ENCODE measurements around the gene OR1D5. TPM values are rescaled to one million over a fixed set of nuclear protein-coding genes. Genes with fewer than 3 reads are reported as not detected.

Gene OR1D5
- total RNA-seq, 2 experiments from 2014 or later = not detected

DNA sequence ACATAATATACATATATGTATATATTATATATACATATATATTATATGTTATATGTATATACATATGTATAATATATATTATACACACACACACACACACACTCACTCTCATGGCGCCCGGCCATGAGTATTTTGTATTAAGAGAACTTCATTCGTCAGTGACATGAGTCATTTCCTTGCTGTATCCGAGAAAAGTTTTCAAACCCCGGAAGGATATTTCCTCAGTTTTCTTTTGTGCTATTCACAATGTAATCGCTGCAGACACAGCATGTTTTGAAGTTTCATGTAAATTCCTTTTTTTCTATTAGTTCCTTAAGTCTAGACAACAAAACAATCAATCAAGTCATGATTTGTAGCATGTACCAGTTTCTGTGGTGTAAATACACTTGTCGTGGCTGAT is 33.3 kb downstream of the OR1D5 start:
- intact Hi-C loops (cut with DNase I, micrococcal nuclease) = no loop called here
- Mint-ChIP-seq H3K36me3 (ENCODE audit: low read depth) (peaks cover 4% of the 10 kb centered on the region), H3K4me3 (no peak overlapping the region), H3K27me3 (no peaks in the 10 kb centered on the region), H3K9me3 (ENCODE audit: low read depth) (no peaks in the 10 kb centered on the region), H3K27ac (no peak overlapping the region), H3K4me1 (no peaks in the 10 kb centered on the region)
- ChIA-PET CTCF (no interaction called here), POLR2A (no interaction called here)
- ATAC-seq (no peak), DNase-seq (no peak)

DNA sequence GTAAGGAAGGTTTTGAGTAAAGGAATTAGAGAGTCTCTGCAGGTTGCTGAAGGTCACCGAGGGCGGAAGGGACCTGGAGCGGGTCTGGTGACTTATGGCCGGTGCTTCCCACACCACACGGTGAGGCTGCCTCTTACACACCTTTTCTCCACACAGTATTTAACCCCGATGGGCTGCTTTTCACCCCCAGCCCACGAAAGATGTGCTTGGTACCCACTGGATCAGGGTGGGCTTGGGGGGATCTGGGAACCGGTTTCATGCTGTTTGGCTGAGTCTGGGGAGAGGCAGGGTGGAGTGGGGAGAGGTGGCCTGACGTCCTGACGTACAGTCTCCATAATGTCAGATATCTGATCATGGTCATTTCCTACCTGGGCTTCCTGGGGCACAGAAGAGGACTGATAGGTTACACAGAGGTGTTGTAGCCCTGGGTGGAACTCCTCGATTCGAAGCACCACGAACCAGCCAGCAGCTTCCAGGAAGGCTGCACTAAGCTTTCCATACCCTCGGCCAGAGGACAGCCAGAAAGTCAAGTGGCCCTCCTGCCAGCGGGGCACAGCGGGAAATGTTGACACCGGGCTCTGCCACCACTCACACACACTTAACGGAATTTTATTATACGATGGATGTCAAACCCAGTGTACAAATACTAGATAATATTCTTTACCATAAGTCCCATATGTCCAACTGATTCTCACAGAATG is 34.0 kb downstream of the OR1D5 start:
- DNase-seq (no peak), ATAC-seq (no peak)
- Mint-ChIP-seq H3K27me3 (no peaks in the 10 kb centered on the region), H3K9me3 (ENCODE audit: low read depth) (no peaks in the 10 kb centered on the region), H3K4me1 (no peaks in the 10 kb centered on the region), H3K4me3 (no peak overlapping the region), H3K36me3 (ENCODE audit: low read depth) (peaks cover 4% of the 10 kb centered on the region), H3K27ac (no peak overlapping the region)
- intact Hi-C loops (cut with DNase I, micrococcal nuclease) = no loop called here
- CTCF ChIA-PET = no interaction called here
- POLR2A ChIA-PET = no interaction called here

DNA sequence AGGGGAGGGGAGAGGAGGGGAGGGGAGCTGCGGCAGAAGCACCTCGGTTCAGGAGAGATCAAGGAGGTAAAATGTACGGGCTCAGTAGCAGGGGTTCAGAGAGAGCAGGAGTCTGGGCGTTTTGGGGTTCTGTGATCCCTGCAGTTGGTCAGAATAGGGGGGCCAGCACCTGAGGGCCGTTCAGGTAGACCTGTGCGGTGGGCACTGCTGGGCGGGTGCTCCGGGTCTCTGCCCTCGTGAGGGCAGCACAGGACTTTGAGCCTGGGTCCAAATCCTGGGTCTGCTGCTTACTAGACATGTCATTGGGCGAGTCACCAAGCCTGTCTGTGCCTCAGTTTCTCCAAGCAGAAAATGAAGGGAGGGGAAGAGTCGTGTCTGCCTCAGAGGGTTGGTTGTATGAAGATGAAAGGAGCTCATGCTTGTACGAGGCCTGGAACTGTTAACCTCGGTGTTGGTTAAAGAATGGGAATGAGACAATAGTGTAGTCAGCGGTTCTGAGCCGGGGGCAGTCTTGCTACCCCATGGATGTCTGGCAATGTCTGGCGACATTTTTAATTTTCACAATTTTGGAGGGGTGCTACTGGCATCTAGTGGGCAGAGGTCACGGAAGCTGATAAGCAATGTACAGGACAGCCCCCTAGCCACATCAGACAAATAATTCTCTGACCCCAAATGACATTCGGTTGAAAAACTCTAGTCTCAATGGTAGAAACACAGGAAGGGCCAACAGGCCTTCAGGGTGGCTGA is 35.4 kb downstream of the OR1D5 start:
- DNase-seq = no peak
- intact Hi-C loops (cut with DNase I, micrococcal nuclease) = no loop called here
- CTCF ChIA-PET = no interaction called here
- Mint-ChIP-seq H3K36me3 (ENCODE audit: low read depth) (peaks cover 14% of the 10 kb centered on the region), H3K4me1 (no peaks in the 10 kb centered on the region), H3K27ac (no peak overlapping the region), H3K9me3 (ENCODE audit: low read depth) (peaks cover 7% of the 10 kb centered on the region), H3K4me3 (no peak overlapping the region), H3K27me3 (no peaks in the 10 kb centered on the region)
- POLR2A ChIA-PET = no interaction called here
- no peak for ATAC-seq

DNA sequence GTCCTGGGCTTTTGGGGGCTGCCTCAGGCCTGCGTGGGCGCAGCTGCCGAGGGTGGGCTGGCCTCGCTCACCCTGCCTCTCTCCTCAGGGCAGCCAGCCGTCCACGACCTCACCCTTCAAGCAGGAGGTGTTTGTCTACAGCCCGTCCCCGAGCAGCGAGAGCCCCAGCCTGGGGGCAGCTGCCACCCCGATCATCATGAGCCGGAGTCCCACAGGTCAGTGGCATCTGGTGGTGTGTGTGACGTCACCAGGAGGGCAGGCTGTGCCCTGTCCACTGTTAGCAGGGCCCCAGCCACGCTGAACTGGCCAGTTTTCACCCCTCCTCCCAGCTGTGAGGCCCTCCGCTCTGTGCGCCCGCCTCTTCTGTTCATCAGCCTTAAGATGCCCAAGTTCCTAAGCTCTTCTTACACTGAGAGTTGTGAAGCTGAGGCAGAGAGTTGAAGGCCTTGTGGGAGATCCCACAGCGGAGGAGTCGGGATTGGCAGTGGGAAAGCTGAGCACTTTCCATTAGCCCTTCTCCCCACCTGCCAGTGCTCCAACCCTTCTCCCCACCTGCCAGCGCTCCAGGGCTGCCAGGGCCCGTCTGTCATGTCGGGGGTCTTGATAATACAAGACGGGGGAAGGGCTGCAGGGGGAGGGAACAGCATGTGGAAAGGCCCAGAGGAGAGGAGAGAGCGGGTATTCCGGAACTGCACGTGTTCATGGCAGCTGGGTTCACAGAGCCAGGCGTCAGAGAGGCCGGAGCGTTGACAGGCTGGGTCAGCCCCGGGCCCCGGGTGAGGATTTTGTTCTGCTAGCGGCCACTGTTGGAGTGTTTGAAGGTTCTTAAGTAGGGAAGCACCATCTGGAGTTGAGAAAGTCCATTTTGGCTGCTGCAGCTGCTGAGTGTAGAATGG is 36.3 kb downstream of the OR1D5 start:
- intact Hi-C loops (cut with DNase I, micrococcal nuclease) = no loop called here
- Mint-ChIP-seq H3K9me3 (ENCODE audit: low read depth) (peaks cover 13% of the 10 kb centered on the region), H3K27me3 (no peaks in the 10 kb centered on the region), H3K27ac (no peak overlapping the region), H3K4me1 (no peaks in the 10 kb centered on the region), H3K36me3 (ENCODE audit: low read depth) (peaks cover 22% of the 10 kb centered on the region), H3K4me3 (no peak overlapping the region)
- DNase-seq = no peak
- CTCF ChIA-PET = no interaction called here
- POLR2A ChIA-PET = no interaction called here
- ATAC-seq = no peak

DNA sequence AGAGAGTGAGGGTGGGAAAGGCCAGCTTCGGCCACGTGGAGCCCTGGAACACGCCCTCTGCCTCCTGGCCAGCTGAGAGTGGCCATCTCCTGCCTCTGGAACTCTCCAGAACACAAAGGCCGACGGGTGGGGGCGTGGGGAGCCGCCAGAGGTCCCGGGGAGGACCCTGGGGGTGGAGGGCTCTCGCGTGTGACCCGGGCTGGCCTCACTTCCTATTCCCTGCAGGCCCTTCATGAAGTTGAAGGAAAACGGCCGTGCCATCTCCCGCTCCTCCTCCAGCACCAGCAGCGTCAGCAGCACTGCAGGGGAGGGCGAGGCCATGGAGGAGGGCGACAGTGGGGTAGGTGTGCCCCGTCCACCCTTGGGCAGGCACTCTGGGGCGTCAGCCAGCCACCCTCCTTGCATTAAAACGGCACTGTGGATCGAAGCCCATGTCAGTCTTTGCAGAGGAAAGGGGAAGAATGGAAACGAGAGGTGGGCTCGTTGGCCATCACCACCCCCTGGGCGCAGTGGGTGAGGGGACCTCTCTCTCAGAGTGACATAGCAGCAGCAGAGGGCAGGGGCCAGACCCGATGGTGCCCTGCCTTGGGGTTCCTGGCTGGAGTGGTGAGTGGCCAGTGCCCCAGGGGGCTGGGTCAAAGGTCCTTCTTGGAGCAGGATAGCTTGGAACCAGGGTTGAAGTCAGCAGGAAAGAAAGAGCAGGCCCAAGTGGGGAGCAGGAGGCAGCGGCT is 37.1 kb downstream of the OR1D5 start:
- Mint-ChIP-seq H3K27me3 (no peaks in the 10 kb centered on the region), H3K9me3 (ENCODE audit: low read depth) (peaks cover 13% of the 10 kb centered on the region), H3K36me3 (ENCODE audit: low read depth) (peaks cover 30% of the 10 kb centered on the region), H3K4me1 (no peaks in the 10 kb centered on the region), H3K4me3 (no peak overlapping the region), H3K27ac (no peak overlapping the region)
- intact Hi-C loops (cut with DNase I, micrococcal nuclease) = no loop called here
- CTCF ChIA-PET = no interaction called here
- POLR2A ChIA-PET = no interaction called here
- DNase-seq (no peak), ATAC-seq (no peak)

DNA sequence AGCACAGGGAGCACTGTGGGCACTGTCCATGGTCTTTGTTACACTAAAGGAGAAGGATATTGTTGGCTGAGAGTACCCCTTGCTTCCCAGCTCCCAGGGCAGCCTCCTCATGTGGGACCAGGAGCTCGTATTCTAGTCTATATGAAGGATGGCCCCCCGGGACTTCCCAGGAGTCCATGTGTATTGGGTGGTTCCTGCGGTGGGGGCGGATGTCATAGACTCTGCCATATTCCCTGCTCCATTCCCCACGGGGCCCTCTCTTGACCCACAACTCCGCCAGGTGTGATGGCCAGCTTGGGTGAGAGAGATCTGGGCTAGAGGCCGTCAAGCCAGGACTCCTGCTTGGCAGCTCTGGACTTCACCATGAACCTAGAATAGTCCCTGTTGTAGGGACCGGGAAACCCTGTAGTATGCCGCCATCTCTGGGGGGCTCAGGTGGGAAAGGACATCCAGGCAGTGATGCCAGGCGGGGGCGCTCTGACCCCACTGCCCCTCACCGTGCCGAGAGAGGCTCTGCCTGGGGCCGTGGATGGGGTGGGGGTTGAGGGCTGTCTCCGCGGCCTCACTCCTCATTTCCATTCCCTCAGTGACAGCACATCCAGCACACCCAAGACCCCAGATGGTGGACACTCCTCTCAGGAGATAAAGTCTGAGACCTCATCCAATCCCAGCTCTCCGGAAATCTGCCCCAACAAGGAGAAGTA is 37.8 kb downstream of the OR1D5 start:
- ATAC-seq (no peak), DNase-seq (no peak)
- peaks cover 13% of the 10 kb centered on the region for H3K9me3 Mint-ChIP-seq (ENCODE audit: low read depth)
- POLR2A ChIA-PET = no interaction called here
- no peak overlapping the region for H3K4me3 Mint-ChIP-seq
- H3K4me1 Mint-ChIP-seq = no peaks in the 10 kb centered on the region
- H3K36me3 Mint-ChIP-seq (ENCODE audit: low read depth) = peaks cover 37% of the 10 kb centered on the region
- no peak overlapping the region for H3K27ac Mint-ChIP-seq
- intact Hi-C loops (cut with DNase I, micrococcal nuclease) = no loop called here
- CTCF ChIA-PET = no interaction called here
- H3K27me3 Mint-ChIP-seq = no peaks in the 10 kb centered on the region

DNA sequence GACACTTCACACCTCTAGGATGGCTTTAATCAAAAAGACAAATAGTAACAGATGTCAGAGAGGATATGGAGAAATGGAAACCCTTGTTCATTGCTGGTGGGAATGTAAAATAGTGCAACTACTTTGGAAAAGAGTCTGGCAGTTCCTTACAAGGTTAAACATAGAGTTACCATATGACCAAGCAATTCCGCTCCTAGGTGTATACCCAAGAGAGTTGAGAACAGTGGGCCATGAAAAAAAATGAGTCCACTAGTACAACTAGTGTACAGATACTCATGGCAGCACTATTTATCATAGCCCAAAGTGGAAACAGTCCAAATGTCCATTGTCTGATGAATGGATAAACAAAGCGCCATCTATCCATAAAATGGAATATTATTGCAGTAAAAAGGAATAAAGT is 39.1 kb downstream of the OR1D5 start:
- ChIA-PET POLR2A (interaction anchor here (0.6 kb wide), 1 partner anchor 297 kb away, joined by 7 read pairs; no protein-coding TSS in a partner anchor), CTCF (no interaction called here)
- intact Hi-C loops (cut with DNase I, micrococcal nuclease) = no loop called here
- no peak overlapping the region for H3K4me3 Mint-ChIP-seq
- ATAC-seq (no peak), DNase-seq (no peak)
- H3K9me3 Mint-ChIP-seq (ENCODE audit: low read depth) = peaks cover 13% of the 10 kb centered on the region
- H3K4me1 Mint-ChIP-seq = no peaks in the 10 kb centered on the region
- H3K27me3 Mint-ChIP-seq = no peaks in the 10 kb centered on the region
- H3K36me3 Mint-ChIP-seq (ENCODE audit: low read depth) = peaks cover 48% of the 10 kb centered on the region
- no peak overlapping the region for H3K27ac Mint-ChIP-seq

DNA sequence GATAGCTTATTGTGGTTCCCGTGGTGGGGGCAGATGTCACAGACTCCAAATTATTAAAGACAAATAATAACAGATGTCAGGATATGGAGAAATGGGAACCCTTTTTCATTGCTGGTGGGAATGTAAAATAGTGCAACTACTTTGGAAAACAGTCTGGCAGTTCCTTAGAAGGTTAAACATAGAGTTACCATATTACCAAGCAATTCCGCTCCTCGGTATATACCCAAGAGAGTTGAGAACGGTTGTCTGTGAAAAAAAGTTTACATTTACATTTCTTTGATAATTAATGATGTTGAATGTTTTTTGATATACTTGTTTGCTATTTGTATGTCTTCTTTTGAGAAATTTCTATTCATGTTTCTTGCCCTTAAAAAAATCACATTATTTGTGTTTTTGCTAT is 41.2 kb downstream of the OR1D5 start:
- Mint-ChIP-seq H3K27ac (no peak overlapping the region), H3K36me3 (ENCODE audit: low read depth) (peaks cover 46% of the 10 kb centered on the region), H3K27me3 (no peaks in the 10 kb centered on the region), H3K4me3 (no peak overlapping the region), H3K9me3 (ENCODE audit: low read depth) (peaks cover 13% of the 10 kb centered on the region), H3K4me1 (no peaks in the 10 kb centered on the region)
- ATAC-seq = no peak
- CTCF ChIA-PET = no interaction called here
- DNase-seq = no peak
- intact Hi-C loops (cut with DNase I, micrococcal nuclease) = no loop called here
- POLR2A ChIA-PET = no interaction called here

DNA sequence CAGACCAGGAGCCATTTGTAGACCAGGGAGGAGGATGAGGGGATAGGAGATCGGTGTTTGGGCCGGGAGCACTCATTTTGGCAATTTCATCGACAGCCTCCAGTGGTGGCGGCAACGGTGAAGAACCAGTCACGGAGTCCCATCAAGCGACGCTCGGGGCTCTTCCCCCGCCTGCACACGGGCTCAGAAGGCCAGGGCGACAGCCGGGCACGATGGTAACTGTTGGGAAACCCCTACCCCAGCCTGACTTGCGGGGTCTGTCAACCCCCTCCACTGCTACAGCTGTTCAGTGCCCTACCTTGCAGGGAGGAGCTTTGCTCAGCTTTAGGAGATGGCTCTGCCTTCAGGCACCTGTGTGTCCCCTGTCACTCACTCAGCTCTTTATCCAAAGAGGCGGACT is 43.0 kb downstream of the OR1D5 start:
- ChIA-PET POLR2A (no interaction called here), CTCF (no interaction called here)
- ATAC-seq = no peak
- H3K27ac Mint-ChIP-seq = no peak overlapping the region
- H3K27me3 Mint-ChIP-seq = no peaks in the 10 kb centered on the region
- H3K4me1 Mint-ChIP-seq = no peaks in the 10 kb centered on the region
- intact Hi-C loops (cut with DNase I, micrococcal nuclease) = no loop called here
- H3K9me3 Mint-ChIP-seq (ENCODE audit: low read depth) = peaks cover 13% of the 10 kb centered on the region
- H3K4me3 Mint-ChIP-seq = no peak overlapping the region
- H3K36me3 Mint-ChIP-seq (ENCODE audit: low read depth) = peaks cover 44% of the 10 kb centered on the region
- no peak for DNase-seq

DNA sequence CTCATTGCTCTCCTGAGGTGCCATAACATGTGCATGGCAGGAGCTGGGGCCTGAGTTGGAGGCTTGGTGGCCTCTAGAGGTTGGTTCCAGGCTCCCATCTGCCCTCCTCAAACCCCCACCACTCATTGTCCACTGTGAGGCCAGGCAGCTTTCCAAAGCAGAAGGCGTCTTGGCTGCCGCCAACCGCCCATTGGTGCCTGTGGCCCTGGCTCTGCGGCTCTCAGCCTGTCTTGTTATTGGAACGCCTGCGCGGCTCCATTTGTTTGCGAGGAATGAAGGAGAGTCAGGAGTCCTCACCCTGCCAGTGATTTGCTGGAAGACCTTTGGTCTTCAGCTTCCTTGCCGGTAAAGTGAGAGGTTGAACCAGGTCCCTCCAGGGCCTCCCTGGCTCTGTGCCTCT is 43.6 kb downstream of the OR1D5 start:
- CTCF ChIA-PET = no interaction called here

DNA sequence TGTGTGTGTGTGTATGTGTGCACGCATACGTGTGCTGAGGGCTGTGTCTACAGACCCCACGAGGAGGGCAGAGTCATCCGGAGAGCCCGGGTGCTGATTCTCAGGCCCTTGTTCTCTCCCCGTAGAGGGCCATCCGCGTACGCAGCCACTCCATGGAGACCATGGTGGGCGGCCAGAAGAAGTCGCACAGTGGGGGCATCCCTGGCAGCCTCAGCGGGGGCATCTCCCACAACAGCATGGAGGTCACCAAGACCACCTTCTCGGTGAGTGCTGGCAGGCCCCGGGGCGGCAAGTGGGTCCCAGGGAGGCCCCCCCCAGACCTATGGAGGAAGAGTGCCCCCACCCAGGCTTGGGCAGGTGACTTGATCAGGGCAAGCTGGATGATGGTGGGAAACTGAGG is 45.5 kb downstream of the OR1D5 start:
- Mint-ChIP-seq H3K4me3 (no peak overlapping the region), H3K27me3 (no peaks in the 10 kb centered on the region), H3K9me3 (ENCODE audit: low read depth) (peaks cover 6% of the 10 kb centered on the region), H3K27ac (no peak overlapping the region), H3K36me3 (ENCODE audit: low read depth) (peaks cover 34% of the 10 kb centered on the region), H3K4me1 (no peaks in the 10 kb centered on the region)
- intact Hi-C loops (cut with DNase I, micrococcal nuclease) = no loop called here
- POLR2A ChIA-PET = no interaction called here
- ATAC-seq (no peak), DNase-seq (no peak)
- CTCF ChIA-PET = interaction anchor here (0.6 to 1.6 kb wide), 4 partner anchors 9 to 1355 kb away, joined by 3 to 4 read pairs (median 3); no protein-coding TSS in a partner anchor

More for the DNA sequence above, 43.6 kb downstream of the OR1D5 start:
- H3K36me3 Mint-ChIP-seq (ENCODE audit: low read depth) = peaks cover 44% of the 10 kb centered on the region
- peaks cover 13% of the 10 kb centered on the region for H3K9me3 Mint-ChIP-seq (ENCODE audit: low read depth)
- H3K27ac Mint-ChIP-seq = no peak overlapping the region
- intact Hi-C loops (cut with DNase I, micrococcal nuclease) = no loop called here
- no peaks in the 10 kb centered on the region for H3K4me1 Mint-ChIP-seq
- H3K27me3 Mint-ChIP-seq = no peaks in the 10 kb centered on the region
- no peak overlapping the region for H3K4me3 Mint-ChIP-seq
- DNase-seq (no peak), ATAC-seq (no peak)
- POLR2A ChIA-PET = no interaction called here
